NCI-H2107 treated with DMSO at 0.1 percent for 48 hours (cell line): Measurements from ENCODE around the gene CMTM2.
"Not testable (repeated sequence)": the region's sequence is repeated elsewhere in the genome, so short reads cannot be mapped to it uniquely, and the experiment has no call there.

ENCODE experiments used
- DNase-seq: peaks from one replicate; lab custom pipeline; 2025; ENCODE audit not compliant: unreplicated experiment; lab: John Stamatoyannopoulos, UW

The CMTM2 gene

GRCh38 chr16:66581246-66581952 is 2.1 kb downstream of the CMTM2 start:
- no peak for DNase-seq

DNA sequence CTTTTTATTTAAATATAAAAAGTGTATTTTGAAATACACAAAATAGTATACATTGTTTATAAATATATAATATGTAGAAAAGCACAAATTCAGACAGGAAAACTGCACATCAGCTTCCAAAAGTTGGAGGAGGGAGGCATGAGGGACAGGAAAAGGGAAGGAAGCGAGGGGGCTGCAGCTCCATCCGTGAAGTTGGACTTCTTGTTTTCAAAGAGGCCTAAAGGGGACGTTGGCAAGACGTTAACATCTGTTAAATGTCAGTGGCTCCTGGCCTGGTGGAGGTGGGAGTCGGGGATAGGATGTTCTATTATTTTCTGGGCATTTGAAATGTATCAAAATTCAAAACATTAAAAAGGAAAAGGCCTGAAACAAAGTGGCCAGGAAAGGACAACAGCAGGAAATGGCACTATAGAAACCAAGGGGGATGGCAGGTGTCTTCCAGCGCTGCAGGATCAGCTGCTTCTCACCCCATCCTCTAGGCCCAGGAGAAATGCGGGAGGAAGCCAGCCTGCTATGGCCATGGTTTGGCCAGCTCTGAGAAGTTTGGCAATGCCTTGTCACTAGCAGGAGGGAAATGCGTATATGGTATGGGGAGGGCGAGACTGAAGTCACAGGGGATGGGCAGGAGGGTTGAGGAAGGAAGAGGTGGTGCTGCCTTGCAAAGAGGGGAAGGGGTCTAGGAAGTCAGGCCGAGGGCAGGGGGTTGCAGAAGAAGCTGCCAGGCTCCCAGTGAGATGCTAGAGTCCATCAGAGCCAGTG is 6.4 kb downstream of the CMTM2 start:
- DNase-seq = no peak

DNA sequence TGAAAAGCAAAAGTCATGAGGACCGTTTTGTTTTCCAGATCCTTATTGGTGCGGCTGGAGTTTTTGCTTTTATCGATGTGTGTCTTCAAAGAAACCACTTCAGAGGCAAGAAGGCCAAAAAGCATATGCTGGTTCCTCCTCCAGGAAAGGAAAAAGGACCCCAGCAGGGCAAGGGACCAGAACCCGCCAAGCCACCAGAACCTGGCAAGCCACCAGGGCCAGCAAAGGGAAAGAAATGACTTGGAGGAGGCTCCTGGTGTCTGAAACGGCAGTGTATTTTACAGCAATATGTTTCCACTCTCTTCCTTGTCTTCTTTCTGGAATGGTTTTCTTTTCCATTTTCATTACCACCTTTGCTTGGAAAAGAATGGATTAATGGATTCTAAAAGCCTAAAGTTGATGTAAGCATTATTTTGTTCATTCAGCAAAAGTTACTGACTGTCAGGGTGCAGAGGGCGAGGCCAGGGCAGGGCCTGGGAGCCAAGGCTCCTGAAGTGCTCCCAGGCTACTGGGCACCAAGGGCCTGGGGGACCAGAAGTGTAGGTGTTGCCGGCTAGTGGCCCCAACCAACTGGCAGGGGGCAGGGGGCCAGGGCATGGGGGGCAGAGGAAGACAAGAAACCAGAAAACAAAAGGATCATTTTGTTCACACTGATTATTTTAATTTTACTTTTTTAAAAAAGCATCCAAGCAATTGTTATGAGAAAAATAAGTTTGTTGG is 8.8 kb downstream of the CMTM2 start:
- no peak for DNase-seq

DNA sequence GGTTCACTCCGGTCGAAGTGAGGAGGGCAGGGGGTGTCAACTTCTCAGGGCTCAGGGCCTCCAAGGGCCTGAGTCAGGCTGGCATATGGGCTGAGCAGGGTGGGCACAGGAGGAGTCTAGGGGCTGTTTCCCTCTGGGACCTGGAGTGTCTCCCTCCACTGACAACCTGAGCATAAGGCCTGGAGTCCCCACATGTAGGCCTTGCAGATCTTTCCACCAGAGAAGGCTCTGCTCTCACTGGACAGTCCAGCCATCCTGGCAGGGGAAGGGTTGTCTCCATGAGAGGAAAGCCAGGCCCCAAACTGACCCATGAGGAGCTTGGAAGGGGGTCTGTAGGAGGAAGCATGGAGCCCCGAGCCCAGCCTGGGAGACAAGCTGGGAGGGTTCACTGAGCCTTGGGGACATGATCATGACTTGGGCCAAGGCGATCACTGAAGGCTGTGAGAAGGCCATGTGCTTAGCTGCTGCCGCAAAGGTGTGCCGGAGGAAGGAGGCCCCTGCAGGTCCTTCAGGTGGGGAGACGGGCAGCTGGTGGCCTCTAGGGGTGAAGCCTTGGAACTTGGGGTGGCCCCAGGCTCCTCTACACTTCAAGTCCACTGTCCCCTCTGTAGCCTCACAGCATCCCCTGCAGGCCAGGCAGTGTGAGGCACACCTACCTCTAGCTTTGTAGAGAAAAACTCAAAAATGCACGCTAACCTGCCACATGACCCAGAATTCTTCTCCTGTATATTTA is 9.9 kb downstream of the CMTM2 start:
- no peak for DNase-seq

GRCh38 chr16:66590322-66590721 is 11.1 kb downstream of the CMTM2 start:
- no peak for DNase-seq

GRCh38 chr16:66591018-66591417 is 11.8 kb downstream of the CMTM2 start:
- no peak for DNase-seq

GRCh38 chr16:66592241-66592640 is 13.0 kb downstream of the CMTM2 start:
- DNase-seq = no peak

- no peak for DNase-seq
Measured at GRCh38 chr16:66592814-66593213, 13.6 kb downstream of the CMTM2 start.

- DNase-seq = no peak
Measured at GRCh38 chr16:66594739-66595138, 15.5 kb downstream of the CMTM2 start.

DNA sequence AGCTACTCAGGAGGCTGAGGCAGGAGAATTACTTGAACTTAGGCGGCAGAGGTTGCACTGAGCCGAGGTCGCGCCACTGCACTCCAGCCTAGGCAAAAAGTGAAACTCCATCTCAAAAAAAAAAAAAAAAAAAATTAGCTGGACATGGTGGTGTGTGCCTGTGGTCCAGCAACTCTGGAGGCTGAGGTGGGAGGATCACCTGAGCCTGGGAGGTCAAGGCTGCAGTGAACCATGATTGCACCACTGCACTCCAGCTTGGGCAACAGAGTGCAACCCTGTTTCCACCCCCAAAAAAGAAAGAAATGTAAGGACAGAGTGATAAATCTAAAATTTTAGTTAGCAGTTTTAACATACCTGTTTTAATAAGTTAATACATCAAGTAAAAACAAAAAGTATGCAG is 17.3 kb downstream of the CMTM2 start:
- DNase-seq = not testable (repeated sequence)

GRCh38 chr16:66596986-66597848 is 18.0 kb downstream of the CMTM2 start:
- DNase-seq = no peak

DNA sequence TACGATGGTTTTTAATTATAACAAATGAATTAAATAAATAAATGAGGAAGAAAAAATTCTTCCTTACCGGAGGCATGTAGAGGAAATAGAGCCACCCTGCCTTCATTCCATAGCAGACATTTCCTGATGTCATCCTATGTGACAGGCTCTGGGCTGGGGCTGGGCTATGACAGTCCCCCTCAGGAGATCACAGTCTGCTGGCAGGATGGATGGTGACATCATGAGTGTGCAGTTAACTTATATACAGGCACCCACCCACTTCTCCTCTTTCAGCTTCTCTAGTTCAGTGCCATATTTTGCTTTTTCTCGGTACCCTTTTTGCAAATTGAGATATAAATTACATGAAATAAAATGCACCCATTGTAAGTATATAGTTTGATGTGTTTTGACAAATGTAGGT is 18.8 kb downstream of the CMTM2 start:
- no peak for DNase-seq

DNA sequence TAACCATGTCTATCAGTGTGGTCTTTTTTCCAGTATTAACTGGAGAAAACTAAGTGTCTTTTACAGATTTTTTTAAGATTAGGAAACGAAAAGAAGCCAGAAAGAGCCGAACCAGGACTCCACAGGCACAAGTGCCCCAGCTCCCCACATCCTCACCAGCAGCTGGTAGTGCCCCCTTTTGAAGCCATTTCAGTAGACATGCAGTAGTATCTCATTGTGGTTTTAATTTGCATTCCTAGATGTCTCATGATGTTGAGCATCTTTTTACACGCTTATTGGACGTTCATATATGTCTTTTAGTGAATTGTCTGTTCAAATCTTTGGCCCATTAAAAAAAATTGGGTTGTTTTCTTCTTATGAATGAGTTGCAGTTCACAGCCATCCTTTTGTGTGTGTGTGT is 20.5 kb downstream of the CMTM2 start:
- no peak for DNase-seq

DNA sequence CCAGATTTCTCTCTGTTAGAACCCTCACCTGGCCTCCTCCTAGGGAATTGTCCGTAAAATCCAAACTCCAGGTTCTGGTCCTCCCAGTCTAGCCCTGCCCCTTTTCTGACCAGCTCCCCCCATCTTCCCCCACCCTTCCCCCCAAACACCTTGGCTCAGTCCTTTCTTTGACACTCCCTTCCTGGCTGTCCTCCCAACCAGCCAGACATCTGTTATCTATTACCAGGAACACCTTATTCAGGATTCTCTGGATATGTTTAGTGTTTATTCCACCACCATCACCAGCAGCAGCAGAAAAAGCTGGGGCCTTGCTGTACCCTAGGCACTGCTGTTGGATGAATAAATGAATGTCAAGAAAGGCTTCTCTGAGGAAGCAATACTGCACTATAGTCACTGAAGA is 21.2 kb downstream of the CMTM2 start:
- no peak for DNase-seq

GRCh38 chr16:66601471-66601870 is 22.2 kb downstream of the CMTM2 start:
- DNase-seq = no peak

- DNase-seq = peak; percentile 16
Measured at GRCh38 chr16:66603537-66604375, 24.5 kb downstream of the CMTM2 start.

DNA sequence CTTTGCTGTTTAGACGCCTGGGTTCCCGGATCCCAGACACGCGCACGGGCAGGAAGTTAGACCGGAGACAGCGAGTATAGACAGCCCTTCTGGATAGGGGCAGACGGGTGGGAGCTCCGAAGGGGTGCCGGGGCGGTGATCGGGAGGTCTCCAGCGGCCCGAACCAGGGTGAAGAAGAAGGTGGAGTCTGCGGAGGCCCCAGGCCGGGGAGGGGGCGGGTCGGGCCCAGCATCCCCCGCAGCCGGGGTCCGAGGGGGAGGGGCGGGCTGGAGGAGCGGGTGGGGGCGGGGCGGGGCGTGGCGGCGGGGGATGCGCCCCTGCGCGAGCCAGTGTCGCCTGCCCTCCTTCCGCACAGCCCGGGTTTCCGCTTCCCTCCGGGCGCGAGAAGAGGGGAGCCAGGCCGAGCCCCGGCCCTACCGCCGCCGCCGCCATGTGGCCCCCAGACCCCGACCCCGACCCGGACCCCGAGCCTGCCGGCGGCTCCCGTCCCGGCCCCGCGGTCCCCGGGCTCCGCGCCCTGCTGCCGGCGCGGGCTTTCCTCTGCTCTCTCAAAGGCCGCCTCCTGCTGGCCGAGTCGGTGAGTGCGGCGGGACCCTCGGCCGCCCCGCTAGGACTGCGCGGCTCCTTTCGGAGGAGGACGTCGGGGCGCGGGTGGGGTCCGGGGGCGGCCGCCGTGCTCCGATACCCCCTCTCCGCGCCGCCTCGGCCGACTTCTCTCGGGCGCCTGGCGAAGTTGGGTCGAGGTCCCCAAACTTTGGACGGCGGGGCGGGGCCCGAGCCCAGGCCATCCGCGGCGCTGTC is 25.3 kb downstream of the CMTM2 start, which contains the start of gene CMTM3:
Gene CMTM3, plus strand, starts transcription at position 329 of the 801 bp plus-strand sequence. Its CDS starts 102 bp downstream, at position 431.
- DNase-seq = no peak

DNA sequence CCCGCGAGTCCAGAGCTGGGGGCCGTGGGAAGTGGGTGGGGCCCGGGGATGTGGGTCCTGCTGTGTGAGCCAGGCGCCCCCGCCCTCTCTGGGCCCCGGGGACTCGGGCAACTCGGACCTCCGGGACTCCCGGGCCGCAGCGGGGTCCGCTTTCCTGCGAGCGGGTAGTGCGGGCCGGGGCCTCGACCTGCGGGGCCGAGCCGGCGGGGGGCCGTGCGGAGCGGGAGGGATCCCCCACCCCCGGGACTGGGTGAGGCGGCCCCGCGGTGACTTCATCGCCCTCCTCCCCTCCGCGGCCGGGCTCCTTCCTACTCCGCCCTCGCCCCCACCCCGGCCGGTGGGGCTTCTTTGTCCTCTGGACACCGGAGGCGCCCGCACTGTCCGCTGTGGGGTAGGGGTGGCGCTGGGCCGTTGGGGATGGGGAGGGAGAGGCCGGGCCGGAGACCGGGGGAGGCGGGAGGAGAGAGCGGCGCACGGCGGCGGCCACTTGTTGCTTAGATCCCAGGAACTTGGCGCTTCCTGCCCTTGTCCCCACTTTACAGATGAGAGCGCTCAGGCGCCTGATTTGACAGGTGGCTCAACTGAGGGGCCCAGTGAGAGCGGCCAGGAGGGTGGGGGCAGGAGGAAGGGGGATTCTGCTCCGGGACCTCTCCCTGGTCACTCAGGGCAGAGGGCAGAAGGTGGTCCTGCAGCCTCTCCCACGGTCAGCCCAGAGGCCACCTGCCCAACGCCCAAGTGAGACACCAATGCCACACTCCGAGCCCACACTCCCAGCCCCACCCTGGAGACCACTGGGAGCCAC is 26.1 kb downstream of the CMTM2 start:
- DNase-seq = no peak
